IMR-90 (cell line): ENCODE results near the gene VILL. TPM values are rescaled to one million over a fixed set of nuclear protein-coding genes. Genes with fewer than 3 reads are reported as not detected.

ENCODE experiments used
- ATAC-seq: fragments of 200-7000 bp; cut with Tn5 transposase; 2 replicates; pipeline ENCODE4 v1.9.1; 2020; ENCODE audit warnings: low read depth, mild to moderate bottlenecking, moderate library complexity
- BruUV-seq: library from RNA; stranded (reverse); fragments of 400-500 nt; replicated peaks from 2 replicates; lab custom pipeline; 2021; lab: Mats Ljungman, UMichigan
- CTCF ChIA-PET: fragments of 300-600 bp; formaldehyde crosslinking; extraction: SDS; loops from one replicate; lab custom pipeline; 2021; ENCODE audit warnings: antibody characterized with exemption; lab: Yijun Ruan, JAX
- POLR2A ChIA-PET: fragments of 300-600 bp; sonication (Branson Sonifier 250); formaldehyde crosslinking; loops from one replicate; lab custom pipeline; 2022; ENCODE audit warnings: antibody characterized with exemption; ENCODE audit not compliant: unreplicated experiment; lab: Charles Lee
- DNase-seq: peaks from one replicate; pipeline ENCODE4 v3.0.0; 2013
- H2AFZ ChIP-seq: replicated peaks from 2 replicates; pipeline ENCODE3; 2013; ENCODE audit warnings: low read length, mild to moderate bottlenecking; ENCODE audit not compliant: poor library complexity
- H2AK5ac ChIP-seq: 2 replicates; pipeline ENCODE4 v1.6.1; 2013; ENCODE audit warnings: low read depth, low read length, inconsistent platforms
- H2AK9ac ChIP-seq: replicated peaks from 2 replicates; pipeline ENCODE3; 2013; ENCODE audit warnings: mild to moderate bottlenecking, low read depth, low read length, moderate library complexity; ENCODE audit not compliant: poor library complexity
- H2BK120ac ChIP-seq: 2 replicates; pipeline ENCODE4 v1.6.1; 2013; ENCODE audit warnings: low read depth, low read length, inconsistent platforms
- H2BK15ac ChIP-seq: 3 replicates; pipeline ENCODE4 v1.6.1; 2013; ENCODE audit warnings: low read depth, low read length, inconsistent platforms
- H2BK20ac ChIP-seq: 2 replicates; pipeline ENCODE4 v1.6.1; 2013; ENCODE audit warnings: low read depth, mild to moderate bottlenecking, inconsistent platforms, low read length, moderate library complexity
- H2BK5ac ChIP-seq: 2 replicates; pipeline ENCODE4 v1.6.1; 2013; ENCODE audit warnings: mild to moderate bottlenecking, low read depth, low read length, inconsistent platforms; ENCODE audit not compliant: poor library complexity, severe bottlenecking
- H3K14ac ChIP-seq: replicated peaks from 2 replicates; pipeline ENCODE4 v1.6.1; 2013; ENCODE audit warnings: low read depth, low read length, inconsistent platforms
- H3K18ac ChIP-seq: 2 replicates; pipeline ENCODE4 v1.6.1; 2013; ENCODE audit warnings: low read depth, low read length, control low read depth
- H3K23ac ChIP-seq: 2 replicates; pipeline ENCODE4 v1.6.1; 2013; ENCODE audit warnings: low read depth, low read length, inconsistent platforms
- H3K27ac ChIP-seq: 2 replicates; pipeline ENCODE4 v1.5.1; 2013; ENCODE audit warnings: mild to moderate bottlenecking, control low read depth, low read length; ENCODE audit not compliant: insufficient read depth
- H3K27me3 ChIP-seq: 2 replicates; pipeline ENCODE4 v1.6.1; 2013; ENCODE audit warnings: low read length; ENCODE audit not compliant: control insufficient read depth, insufficient read depth
- H3K36me3 ChIP-seq: 2 replicates; pipeline ENCODE4 v1.6.1; 2013; ENCODE audit warnings: low read length, mixed read lengths; ENCODE audit not compliant: control insufficient read depth, insufficient read depth
- H3K4ac ChIP-seq: 2 replicates; pipeline ENCODE4 v1.6.1; 2013; ENCODE audit warnings: low read depth, low read length, inconsistent platforms
- H3K4me1 ChIP-seq: 2 replicates; pipeline ENCODE4 v1.6.1; 2013; ENCODE audit warnings: low read length, mixed read lengths; ENCODE audit not compliant: control insufficient read depth, insufficient read depth
- H3K4me2 ChIP-seq: 2 replicates; pipeline ENCODE4 v1.6.1; 2013; ENCODE audit warnings: low read depth, mild to moderate bottlenecking, control low read depth, low read length, moderate library complexity
- H3K4me3 ChIP-seq: 2 replicates; pipeline ENCODE4 v1.5.1; 2013; ENCODE audit warnings: low read depth, mild to moderate bottlenecking, control low read depth, low read length, moderate library complexity; ENCODE audit not compliant: insufficient read depth
- H3K56ac ChIP-seq: 2 replicates; pipeline ENCODE4 v1.6.1; 2013; ENCODE audit warnings: low read length, inconsistent platforms; ENCODE audit not compliant: insufficient read depth; ENCODE audit errors: extremely low read depth
- H3K79me1 ChIP-seq, 2 experiments: 2 replicates each; pipeline ENCODE4 v1.6.1; 2013; ENCODE audit warnings: low read length in 2 of 2, inconsistent platforms in 1 of 2, low read depth in 1 of 2
- H3K9ac ChIP-seq: 2 replicates; pipeline ENCODE4 v1.6.1; 2013; ENCODE audit warnings: low read depth, low read length, control low read depth
- H3K9me1 ChIP-seq: 2 replicates; pipeline ENCODE4 v1.6.1; 2013; ENCODE audit warnings: low read length, inconsistent platforms; ENCODE audit not compliant: insufficient read depth
- H3K9me3 ChIP-seq: 2 replicates; pipeline ENCODE4 v1.6.1; 2013; ENCODE audit warnings: low read length; ENCODE audit not compliant: control insufficient read depth, insufficient read depth
- H4K20me1 ChIP-seq: 2 replicates; pipeline ENCODE4 v1.6.1; 2013; ENCODE audit warnings: low read length, inconsistent platforms; ENCODE audit not compliant: insufficient read depth
- H4K5ac ChIP-seq: 2 replicates; pipeline ENCODE4 v1.6.1; 2013; ENCODE audit warnings: mild to moderate bottlenecking, low read depth, low read length, control low read depth
- H4K8ac ChIP-seq, 2 experiments: 2 replicates each; pipeline ENCODE4 v1.6.1; 2013; ENCODE audit warnings: low read depth in 2 of 2, low read length in 2 of 2, control low read depth in 1 of 2, inconsistent platforms in 1 of 2
- H4K91ac ChIP-seq: 2 replicates; pipeline ENCODE4 v1.6.1; 2013; ENCODE audit warnings: low read depth, low read length, inconsistent platforms; ENCODE audit not compliant: insufficient read depth
- BHLHE40 ChIP-seq: fragments of 150-350 bp; IDR thresholded peaks from 2 replicates; pipeline ENCODE4 v1.6.1; 2016; ENCODE audit warnings: mild to moderate bottlenecking, low read depth, low read length
- CEBPB ChIP-seq: IDR thresholded peaks from 2 replicates; pipeline ENCODE4 v1.6.1; 2012; ENCODE audit warnings: low read depth, low read length, improper control_type of control experiment
- CHD1 ChIP-seq: IDR thresholded peaks from 2 replicates; pipeline ENCODE4 v1.6.1; 2012; ENCODE audit warnings: low read depth, low read length, improper control_type of control experiment
- FOS ChIP-seq: fragments of 150-350 bp; IDR thresholded peaks from 2 replicates; pipeline ENCODE4 v1.6.1; 2016; ENCODE audit warnings: low read depth, low read length
- MAFK ChIP-seq: IDR thresholded peaks from 2 replicates; pipeline ENCODE4 v1.6.1; 2012; ENCODE audit warnings: low read depth, low read length, improper control_type of control experiment
- MAZ ChIP-seq: IDR thresholded peaks from 2 replicates; pipeline ENCODE4 v1.6.1; 2012; ENCODE audit warnings: low read depth, mild to moderate bottlenecking, low read length, improper control_type of control experiment, moderate library complexity, borderline replicate concordance
- MXI1 ChIP-seq: IDR thresholded peaks from 2 replicates; pipeline ENCODE4 v1.6.1; 2012; ENCODE audit warnings: low read depth, mild to moderate bottlenecking, low read length, moderate library complexity, borderline replicate concordance
- NFE2L2 ChIP-seq: fragments of 150-350 bp; IDR thresholded peaks from 2 replicates; pipeline ENCODE4 v1.6.1; 2016; ENCODE audit warnings: low read depth, mild to moderate bottlenecking, low read length
- POLR2A ChIP-seq: IDR thresholded peaks from 2 replicates; pipeline ENCODE4 v1.6.1; 2012; ENCODE audit warnings: mild to moderate bottlenecking, low read depth, low read length
- RAD21 ChIP-seq: IDR thresholded peaks from 2 replicates; pipeline ENCODE4 v1.6.1; 2012; ENCODE audit warnings: low read length, improper control_type of control experiment
- RFX5 ChIP-seq: IDR thresholded peaks from 2 replicates; pipeline ENCODE4 v1.8.0; 2012; ENCODE audit warnings: low read depth, mild to moderate bottlenecking, low read length, moderate library complexity
- SMC3 ChIP-seq: fragments of 150-350 bp; IDR thresholded peaks from 2 replicates; pipeline ENCODE4 v1.6.1; 2016; ENCODE audit warnings: low read depth, mild to moderate bottlenecking, antibody characterized with exemption, low read length, moderate library complexity
- WGBS, 2 experiments: methylation state at CpG; one replicate each; pipeline versions ENCODE4 v1.1.5 to v1.1.7; 2013; ENCODE audit warnings: missing lambda C conversion rate in 2 of 2; ENCODE audit not compliant: insufficient read length in 1 of 2; ENCODE audit errors: extremely low coverage in 2 of 2; 5-methylcytosine and 5-hydroxymethylcytosine counted together
- dilution Hi-C: fragments of 300-500 bp; cut with HindIII; formaldehyde crosslinking; loops from one replicate; pipeline ENCODE4 v1.14.3; 2018; ENCODE audit warnings: low sequenced_read_pairs; ENCODE audit not compliant: unreplicated experiment
- in situ Hi-C: fragments of 300-500 bp; cut with MboI; formaldehyde crosslinking; loops from 3 replicates; pipeline ENCODE4 v1.14.3; 2019; ENCODE audit warnings: low sequenced_read_pairs, inconsistent platforms, mixed read lengths
- intact Hi-C: fragments of 100-400 bp; cut with micrococcal nuclease; formaldehyde crosslinking; loops from 2 replicates; pipeline ENCODE4 v1.10.0; 2022
- polyA plus RNA-seq, 3 experiments: library from polyadenylated mRNA; depleted of rRNA; stranded (reverse); fragments of >200 nt; gene quantifications; 2 replicates each; pipeline ENCODE4 v1.2.3, GENCODE V29; 2012; ENCODE audit warnings: low replicate concordance in 1 of 3
- total RNA-seq: library from RNA; depleted of rRNA; stranded (reverse); fragments of >200 nt; gene quantifications from 2 replicates; pipeline ENCODE4 v1.2.3, GENCODE V29; 2012
- TF ChIP-seq, protein P1 (sequence below): fragments of 150-350 bp; IDR thresholded peaks from 2 replicates; pipeline ENCODE4 v1.6.1; 2016; ENCODE audit warnings: low read depth, mild to moderate bottlenecking, low read length, moderate library complexity, borderline replicate concordance
- TF ChIP-seq, protein P2 (sequence below): conservative IDR thresholded peaks from 2 replicates; pipeline ENCODE4 v1.5.1; 2012; ENCODE audit warnings: mild to moderate bottlenecking, low read depth, low read length, improper control_type of control experiment
- TF ChIP-seq, protein P3 (sequence below): fragments of 150-350 bp; IDR thresholded peaks from 2 replicates; pipeline ENCODE4 v1.6.1; 2017; ENCODE audit warnings: mild to moderate bottlenecking, antibody characterized with exemption, low read length, low read depth

The VILL gene
- total and polyA plus RNA-seq, 2 of the 4 experiments (the other 2 are of a cell fraction) = 2.3 to 4.7 TPM

DNA sequence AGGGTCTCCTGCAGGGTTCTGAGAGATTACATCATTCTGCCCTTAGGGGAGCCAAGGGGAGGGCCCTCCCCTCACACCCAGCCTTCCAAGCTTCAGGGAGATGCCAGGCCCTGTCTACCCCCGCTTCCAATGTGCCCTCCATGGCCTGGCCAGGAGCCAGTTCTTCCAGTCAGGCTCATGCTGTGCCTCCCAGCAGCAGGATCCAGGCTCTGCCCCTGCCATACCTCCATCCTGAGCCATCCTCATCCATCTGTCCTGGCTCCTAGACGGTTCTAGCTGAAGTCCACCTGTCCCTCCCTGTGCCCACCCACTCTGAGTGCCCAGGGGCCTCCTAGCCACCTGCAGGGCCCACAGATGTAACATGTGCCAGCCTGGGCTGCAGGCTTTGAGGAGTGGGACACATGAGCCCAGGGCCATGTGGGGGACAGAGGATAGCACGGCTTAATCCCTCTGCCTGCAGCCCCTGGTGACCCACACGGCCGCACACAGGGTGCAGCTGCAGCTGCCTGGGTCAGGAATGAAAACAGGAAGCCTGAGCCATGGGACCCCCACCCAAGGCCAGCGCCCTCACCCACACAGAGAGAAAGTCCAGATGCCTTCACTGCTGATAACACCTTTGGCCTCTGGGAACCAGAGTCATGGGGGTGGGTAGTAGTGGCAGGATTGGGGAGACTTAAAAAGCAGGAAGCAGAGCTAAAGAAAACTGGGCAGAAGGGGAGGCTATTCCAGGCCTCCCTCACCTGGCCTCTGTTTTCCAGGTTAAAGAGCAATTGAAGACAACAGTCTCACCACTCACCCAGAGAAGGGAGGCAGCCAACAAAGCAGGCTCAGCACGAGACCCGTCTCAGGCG is 27.1 kb downstream of the VILL start:
- Histone ChIP-seq H3K14ac (no peak overlapping the region), H2AFZ (no peak overlapping the region), H3K4me1 (no peaks in the 10 kb centered on the region), H3K4me3 (no peak overlapping the region), H3K79me1 (peaks cover 0 to 4% of the 10 kb centered on the region in 2 experiments; a peak in 1 of 4 replicates), H3K18ac (no peak overlapping the region), H3K9me3 (peaks cover 4% of the 10 kb centered on the region; the same call in 1 of the 2 replicates), H3K36me3 (peaks cover 26% of the 10 kb centered on the region), H3K4me2 (no peak overlapping the region), H3K27ac (no peak overlapping the region), H2BK5ac (no peak overlapping the region), H4K8ac (no peak overlapping the region), H4K20me1 (no peaks in the 10 kb centered on the region; the same call in 1 of the 2 replicates), H2BK15ac (no peak overlapping the region), H3K9ac (no peak overlapping the region), H2BK120ac (no peak overlapping the region), H2AK5ac (no peak overlapping the region), H3K4ac (no peak overlapping the region), H2AK9ac (no peak overlapping the region), H3K9me1 (0 out of 2 replicates have a peak, but pooled peaks cover 4% of the 10 kb centered on the region), H4K91ac (no peak overlapping the region), H3K27me3 (no peaks in the 10 kb centered on the region), H3K56ac (no peak overlapping the region), H3K23ac (no peak overlapping the region), H2BK20ac (no peak overlapping the region), H4K5ac (no peak overlapping the region)
- intact Hi-C loops (no loop called here), in situ Hi-C loops (no loop called here), dilution Hi-C loops (no loop called here)
- BruUV-seq = no TSS peak
- ChIA-PET CTCF (no interaction called here), POLR2A (no interaction called here)
- 95% methylated on average over 4 of the region's 9 CpGs; no CpG with 5 or more reads in 1 of the 2 experiments for WGBS, 2 experiments
- ATAC-seq (no peak), DNase-seq (no peak)
- TF ChIP-seq CHD1 = no peak
- TF ChIP-seq CEBPB = no peak
- TF ChIP-seq POLR2A = no peak
- TF ChIP-seq, protein P1, sequence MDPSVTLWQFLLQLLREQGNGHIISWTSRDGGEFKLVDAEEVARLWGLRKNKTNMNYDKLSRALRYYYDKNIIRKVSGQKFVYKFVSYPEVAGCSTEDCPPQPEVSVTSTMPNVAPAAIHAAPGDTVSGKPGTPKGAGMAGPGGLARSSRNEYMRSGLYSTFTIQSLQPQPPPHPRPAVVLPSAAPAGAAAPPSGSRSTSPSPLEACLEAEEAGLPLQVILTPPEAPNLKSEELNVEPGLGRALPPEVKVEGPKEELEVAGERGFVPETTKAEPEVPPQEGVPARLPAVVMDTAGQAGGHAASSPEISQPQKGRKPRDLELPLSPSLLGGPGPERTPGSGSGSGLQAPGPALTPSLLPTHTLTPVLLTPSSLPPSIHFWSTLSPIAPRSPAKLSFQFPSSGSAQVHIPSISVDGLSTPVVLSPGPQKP = no peak
- no peak for TF ChIP-seq RFX5
- no peak for TF ChIP-seq MAFK
- no peak for TF ChIP-seq BHLHE40
- TF ChIP-seq RAD21 = no peak
- no peak for TF ChIP-seq FOS
- TF ChIP-seq, protein P2, sequence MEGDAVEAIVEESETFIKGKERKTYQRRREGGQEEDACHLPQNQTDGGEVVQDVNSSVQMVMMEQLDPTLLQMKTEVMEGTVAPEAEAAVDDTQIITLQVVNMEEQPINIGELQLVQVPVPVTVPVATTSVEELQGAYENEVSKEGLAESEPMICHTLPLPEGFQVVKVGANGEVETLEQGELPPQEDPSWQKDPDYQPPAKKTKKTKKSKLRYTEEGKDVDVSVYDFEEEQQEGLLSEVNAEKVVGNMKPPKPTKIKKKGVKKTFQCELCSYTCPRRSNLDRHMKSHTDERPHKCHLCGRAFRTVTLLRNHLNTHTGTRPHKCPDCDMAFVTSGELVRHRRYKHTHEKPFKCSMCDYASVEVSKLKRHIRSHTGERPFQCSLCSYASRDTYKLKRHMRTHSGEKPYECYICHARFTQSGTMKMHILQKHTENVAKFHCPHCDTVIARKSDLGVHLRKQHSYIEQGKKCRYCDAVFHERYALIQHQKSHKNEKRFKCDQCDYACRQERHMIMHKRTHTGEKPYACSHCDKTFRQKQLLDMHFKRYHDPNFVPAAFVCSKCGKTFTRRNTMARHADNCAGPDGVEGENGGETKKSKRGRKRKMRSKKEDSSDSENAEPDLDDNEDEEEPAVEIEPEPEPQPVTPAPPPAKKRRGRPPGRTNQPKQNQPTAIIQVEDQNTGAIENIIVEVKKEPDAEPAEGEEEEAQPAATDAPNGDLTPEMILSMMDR = no peak
- no peak for TF ChIP-seq MAZ
- TF ChIP-seq MXI1 = no peak
- no peak for TF ChIP-seq NFE2L2
- no peak for TF ChIP-seq SMC3
- TF ChIP-seq, protein P3, sequence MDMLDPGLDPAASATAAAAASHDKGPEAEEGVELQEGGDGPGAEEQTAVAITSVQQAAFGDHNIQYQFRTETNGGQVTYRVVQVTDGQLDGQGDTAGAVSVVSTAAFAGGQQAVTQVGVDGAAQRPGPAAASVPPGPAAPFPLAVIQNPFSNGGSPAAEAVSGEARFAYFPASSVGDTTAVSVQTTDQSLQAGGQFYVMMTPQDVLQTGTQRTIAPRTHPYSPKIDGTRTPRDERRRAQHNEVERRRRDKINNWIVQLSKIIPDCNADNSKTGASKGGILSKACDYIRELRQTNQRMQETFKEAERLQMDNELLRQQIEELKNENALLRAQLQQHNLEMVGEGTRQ = no peak
